Caco-2 (cell line): ENCODE results near the gene LAP3. TPM values are rescaled to one million over a fixed set of nuclear protein-coding genes. Genes with fewer than 3 reads are reported as not detected.

ENCODE experiments used
- BruUV-seq: library from RNA; stranded (reverse); fragments of 400-500 nt; replicated peaks from 2 replicates; lab custom pipeline; 2021; lab: Mats Ljungman, UMichigan
- CTCF ChIA-PET: fragments of 300-600 bp; sonication (Branson Sonifier 250); formaldehyde crosslinking; loops from one replicate; lab custom pipeline; 2022; ENCODE audit warnings: antibody characterized with exemption; lab: Charles Lee
- POLR2A ChIA-PET: fragments of 300-600 bp; sonication (Branson Sonifier 250); formaldehyde crosslinking; loops from one replicate; lab custom pipeline; 2022; ENCODE audit warnings: antibody characterized with exemption; lab: Charles Lee
- DNase-seq, 2 experiments: peaks; one replicate each; pipeline versions ENCODE4 v3.0.0 to v3.0.0-alpha.2; 2020 to 2022
- H3K27me3 ChIP-seq: replicated peaks from 2 replicates; pipeline ENCODE4 v1.6.0; 2011; ENCODE audit warnings: low read length; ENCODE audit not compliant: control insufficient read depth, insufficient read depth
- H3K36me3 ChIP-seq: 2 replicates; pipeline ENCODE4 v1.5.1; 2011; ENCODE audit warnings: low read length; ENCODE audit not compliant: control insufficient read depth, insufficient read depth
- H3K4me1 ChIP-seq: fragments of 250-450 bp; sonication (Bioruptor Pico); 2 replicates; pipeline ENCODE4 v1.5.1; 2020; ENCODE audit warnings: mild to moderate bottlenecking
- H3K4me3 ChIP-seq: 2 replicates; pipeline ENCODE4 v1.5.1; 2011; ENCODE audit warnings: low read depth, mild to moderate bottlenecking, control low read depth, low read length
- H3K9me3 ChIP-seq: fragments of 250-450 bp; sonication (Bioruptor Pico); 2 replicates; pipeline ENCODE4 v1.5.1; 2020; ENCODE audit warnings: mild to moderate bottlenecking, moderate library complexity
- H3K27ac Mint-ChIP-seq: one replicate; pipeline ENCODE4 v1.8.0; 2022; ENCODE audit warnings: mixed read lengths; ENCODE audit not compliant: unreplicated experiment
- H3K27me3 Mint-ChIP-seq: one replicate; pipeline ENCODE4 v1.8.0; 2022; ENCODE audit warnings: mixed read lengths; ENCODE audit not compliant: insufficient read depth, unreplicated experiment
- H3K36me3 Mint-ChIP-seq: one replicate; pipeline ENCODE4 v1.8.0; 2022; ENCODE audit warnings: mild to moderate bottlenecking, mixed read lengths; ENCODE audit not compliant: insufficient read depth, unreplicated experiment
- H3K4me1 Mint-ChIP-seq: one replicate; pipeline ENCODE4 v1.8.0; 2022; ENCODE audit warnings: low read depth, mixed read lengths; ENCODE audit not compliant: unreplicated experiment
- H3K4me3 Mint-ChIP-seq: one replicate; pipeline ENCODE4 v1.8.0; 2022; ENCODE audit warnings: mild to moderate bottlenecking, moderate library complexity, mixed read lengths; ENCODE audit not compliant: unreplicated experiment
- H3K9me3 Mint-ChIP-seq: one replicate; pipeline ENCODE4 v1.8.0; 2022; ENCODE audit warnings: mixed read lengths; ENCODE audit not compliant: unreplicated experiment
- CTCF ChIP-seq, 2 experiments: fragments of 200-600 bp in 1 of 2; IDR thresholded peaks; 1 replicate in 1 of 2; 2 replicates in 1 of 2; pipeline versions ENCODE4 v1.5.1 to v1.8.0; 2011 to 2022; ENCODE audit warnings: antibody characterized with exemption in 1 of 2, control low read depth in 1 of 2, inconsistent platforms in 1 of 2, low read depth in 1 of 2, low read length in 1 of 2, mild to moderate bottlenecking in 1 of 2, moderate library complexity in 1 of 2; ENCODE audit not compliant: insufficient read depth in 1 of 2, severe bottlenecking in 1 of 2, unreplicated experiment in 1 of 2
- intact Hi-C: fragments of 100-400 bp; cut with micrococcal nuclease; formaldehyde crosslinking; loops from one replicate; pipeline ENCODE4 v1.10.0; 2022; ENCODE audit not compliant: unreplicated experiment
- total RNA-seq: library from RNA; stranded (reverse); gene quantifications from 2 replicates; pipeline ENCODE4 v1.2.3, GENCODE V29; 2022

LAP3 gene
- total RNA-seq, 1 experiment from 2014 or later, result 62.7 TPM

GRCh38 chr4:17583941-17584340 lies 6.9 kb downstream of the LAP3 start:
- no TSS peak for BruUV-seq
- no peak overlapping the region for H3K4me3 Mint-ChIP-seq
- CTCF ChIA-PET, result no interaction called here
- H3K27me3 Mint-ChIP-seq, result no peaks in the 10 kb centered on the region
- DNase-seq, result no peak
- no peak overlapping the region for H3K27ac Mint-ChIP-seq
- POLR2A ChIA-PET, result no interaction called here
- H3K27me3 ChIP-seq, result no peaks in the 10 kb centered on the region
- peaks cover 39% of the 10 kb centered on the region for H3K36me3 Mint-ChIP-seq
- no peaks in the 10 kb centered on the region for H3K9me3 Mint-ChIP-seq
- no peaks in the 10 kb centered on the region for H3K9me3 ChIP-seq
- intact Hi-C loops, result no loop called here
- no peak overlapping the region for H3K4me3 ChIP-seq
- peaks cover 4% of the 10 kb centered on the region for H3K4me1 Mint-ChIP-seq
- no peak for TF ChIP-seq CTCF (IDR thresholded peaks at IDR 0.05; ENCODE audit: insufficient read depth in 1 of 2, low read depth in 1 of 2, low read length in 1 of 2, severe bottlenecking in 1 of 2, unreplicated experiment in 1 of 2)
- no peaks in the 10 kb centered on the region; the same call in 1 of the 2 replicates for H3K36me3 ChIP-seq
- H3K4me1 ChIP-seq, result peaks cover 2% of the 10 kb centered on the region

GRCh38 chr4:17584521-17585213 lies 7.7 kb downstream of the LAP3 start:
- ChIA-PET CTCF (no interaction called here), POLR2A (no interaction called here)
- no peak overlapping the region for H3K27ac Mint-ChIP-seq
- intact Hi-C loops, result no loop called here
- Histone ChIP-seq H3K36me3 (no peaks in the 10 kb centered on the region; the same call in 1 of the 2 replicates), H3K4me3 (no peak overlapping the region), H3K4me1 (no peaks in the 10 kb centered on the region), H3K27me3 (no peaks in the 10 kb centered on the region), H3K9me3 (no peaks in the 10 kb centered on the region)
- H3K36me3 Mint-ChIP-seq, result peaks cover 42% of the 10 kb centered on the region
- no peak for TF ChIP-seq CTCF (IDR thresholded peaks at IDR 0.05; ENCODE audit: insufficient read depth in 1 of 2, low read depth in 1 of 2, low read length in 1 of 2, severe bottlenecking in 1 of 2, unreplicated experiment in 1 of 2)
- no peaks in the 10 kb centered on the region for H3K9me3 Mint-ChIP-seq
- no peak overlapping the region for H3K4me3 Mint-ChIP-seq
- H3K27me3 Mint-ChIP-seq, result no peaks in the 10 kb centered on the region
- H3K4me1 Mint-ChIP-seq, result no peaks in the 10 kb centered on the region
- DNase-seq, result no peak
- no TSS peak for BruUV-seq

GRCh38 chr4:17587094-17587822 lies 10.3 kb downstream of the LAP3 start:
- Mint-ChIP-seq H3K27ac (no peak overlapping the region), H3K4me3 (no peak overlapping the region), H3K36me3 (peaks cover 54% of the 10 kb centered on the region), H3K4me1 (no peaks in the 10 kb centered on the region), H3K9me3 (no peaks in the 10 kb centered on the region), H3K27me3 (no peaks in the 10 kb centered on the region)
- no peak for TF ChIP-seq CTCF (IDR thresholded peaks at IDR 0.05; ENCODE audit: insufficient read depth in 1 of 2, low read depth in 1 of 2, low read length in 1 of 2, severe bottlenecking in 1 of 2, unreplicated experiment in 1 of 2)
- no TSS peak for BruUV-seq
- CTCF ChIA-PET, result no interaction called here
- no peaks in the 10 kb centered on the region for H3K9me3 ChIP-seq
- intact Hi-C loops, result no loop called here
- H3K27me3 ChIP-seq, result no peaks in the 10 kb centered on the region
- H3K4me1 ChIP-seq, result no peaks in the 10 kb centered on the region
- no peaks in the 10 kb centered on the region; the same call in 1 of the 2 replicates for H3K36me3 ChIP-seq
- POLR2A ChIA-PET, result no interaction called here
- H3K4me3 ChIP-seq, result no peak overlapping the region
- no peak for DNase-seq
